Adrenal gland (tissue), 12 donors: ENCODE results near the gene SETD2. TPM values are rescaled to one million over a fixed set of nuclear protein-coding genes. Genes with fewer than 3 reads are reported as not detected.

Experiments
- DNase-seq, 7 donors: peaks; one replicate each; pipeline ENCODE4 v3.0.0-alpha.2; 2019 to 2020
- H3K27ac ChIP-seq, 5 donors: fragments of 200-600 bp; sonication (generic) in 4 of 5; 1 replicate in 3 of 5; 2 replicates in 2 of 5; pipeline versions ENCODE4 v1.5.1 to v1.8.0; 2016 to 2020; ENCODE audit warnings: mild to moderate bottlenecking in 1 of 5
- H3K27me3 ChIP-seq: fragments of 200-600 bp; 2 replicates; pipeline ENCODE4 v1.8.0; 2021
- H3K36me3 ChIP-seq, 2 donors: fragments of 200-600 bp; replicated peaks in 1 of 2; 1 replicate in 1 of 2; 2 replicates in 1 of 2; pipeline versions ENCODE4 v1.5.1 to v1.8.0; 2018 to 2022
- H3K4me1 ChIP-seq, 2 donors: fragments of 200-600 bp; replicated peaks in 1 of 2; 1 replicate in 1 of 2; 2 replicates in 1 of 2; pipeline versions ENCODE4 v1.5.1 to v1.8.0; 2018 to 2021
- H3K4me3 ChIP-seq, 4 donors: fragments of 200-600 bp; sonication (generic) in 3 of 4; one replicate each; pipeline ENCODE4 v1.5.1; 2016 to 2018
- H3K9me3 ChIP-seq, 3 donors: fragments of 200-600 bp; sonication (generic) in 1 of 3; replicated peaks in 1 of 3; 1 replicate in 2 of 3; 2 replicates in 1 of 3; pipeline versions ENCODE4 v1.5.1 to v1.8.0; 2016 to 2021
- CTCF ChIP-seq, 6 experiments: fragments of 450-650 bp in 4 of 6; fragments of 200-600 bp in 2 of 6; sonication (generic) in 1 of 6; IDR thresholded peaks; 1 replicate in 5 of 6; 2 replicates in 1 of 6; pipeline versions ENCODE4 v1.5.1 to v1.8.0; 2016 to 2021; ENCODE audit warnings: antibody characterized with exemption in 6 of 6, mild to moderate bottlenecking in 2 of 6, moderate library complexity in 1 of 6
- POLR2A ChIP-seq, 2 donors: fragments of 450-650 bp; IDR thresholded peaks; one replicate each; pipeline ENCODE4 v1.6.1; 2017; ENCODE audit warnings: antibody characterized with exemption in 2 of 2, mild to moderate bottlenecking in 2 of 2, moderate library complexity in 1 of 2
- WGBS, 4 donors: extraction: QIAGEN DNeasy Blood & Tissue Kit in 2 of 4; methylation state at CpG; one replicate each; pipeline versions ENCODE4 v1.1.5 to v1.1.7; 2013 to 2017; 5-methylcytosine and 5-hydroxymethylcytosine counted together
- intact Hi-C, 2 donors: fragments of 100-400 bp; cut with DNase I; formaldehyde crosslinking; loops; one replicate each; pipeline versions ENCODE4 v1.14.1 to v1.15.0; 2022 to 2023
- polyA plus RNA-seq, 3 donors: library from polyadenylated mRNA; stranded (reverse); fragments of 200-250 nt in 2 of 3; fragments of 350-450 nt in 1 of 3; fragmentation: Illumina TruSeq in 1 of 3; extraction: RNeasy Lipid Tissue Mini Kit (QIAGEN cat#74804) in 1 of 3; gene quantifications; one replicate each; pipeline ENCODE4 v1.2.3, GENCODE V29; 2013 to 2014
- total RNA-seq, 9 donors: library from RNA; depleted of rRNA in 4 of 9; stranded (reverse); fragments of >200 nt in 4 of 9; fragments of 120-200 nt in 1 of 9; fragmentation: NEBNext Ultra II Directional in 1 of 9; extraction: Animal tissue kit (Norgen Biotek cat#: 25700) in 1 of 9; gene quantifications; one replicate each; pipeline versions ENCODE4 v1.1.0 to v1.2.4, GENCODE V29; 2013 to 2023
- donor health status: healthy with polysubstance abuse.
- donor health status: Bipolar disorder and iron deficiency.
- donor health status: DM: yes; HTN: yes; CAD: no.
- donor health status: DM: no; HTN: no; CAD: no.
- donor health status: DM: no; HTN: no; CAD: no.
- donor health status: DM: yes; HTN: yes; CAD: no.

SETD2 gene
- total and polyA plus RNA-seq, 12 donors, result 12.6 to 58.9 (median 39.1) TPM

GRCh38 chr3:47083786-47084185, 80.1 kb downstream of the SETD2 start:
- peaks cover 0 to 46% of the 10 kb centered on the region in 2 donors for H3K36me3 ChIP-seq
- H3K4me1 ChIP-seq, result peaks cover 0 to 10% of the 10 kb centered on the region in 2 donors
- intact Hi-C loops, result no loop called here
- no peaks in the 10 kb centered on the region for H3K27me3 ChIP-seq
- no peaks in the 10 kb centered on the region for H3K9me3 ChIP-seq
- DNase-seq, result no peak
- H3K27ac ChIP-seq, result no peak overlapping the region
- WGBS, 4 donors, result 76 to 89% (median 83%) methylated on average over 3 of the region's 3 CpGs
- TF ChIP-seq CTCF (IDR thresholded peaks at IDR 0.05), result no peak
- no peak overlapping the region for H3K4me3 ChIP-seq

- TF ChIP-seq CTCF (IDR thresholded peaks at IDR 0.05), result no peak
- TF ChIP-seq POLR2A (IDR thresholded peaks at IDR 0.05), result no peak
- Histone ChIP-seq H3K9me3 (no peaks in the 10 kb centered on the region), H3K4me3 (no peak overlapping the region), H3K36me3 (peaks cover 0 to 45% of the 10 kb centered on the region in 2 donors), H3K27ac (no peak overlapping the region), H3K27me3 (no peaks in the 10 kb centered on the region), H3K4me1 (peaks cover 0 to 10% of the 10 kb centered on the region in 2 donors)
- 89 to 96% (median 93%) methylated on average over 1 of the region's 1 CpG for WGBS, 4 donors
- no peak for DNase-seq
- intact Hi-C loops, result no loop called here
These were observed 81.4 kb downstream of the SETD2 start for GRCh38 chr3:47082519-47082918.

GRCh38 chr3:47079432-47079831, 84.5 kb downstream of the SETD2 start:
- intact Hi-C loops, result no loop called here

GRCh38 chr3:47073685-47074084, 90.2 kb downstream of the SETD2 start:
- no peak for TF ChIP-seq CTCF (IDR thresholded peaks at IDR 0.05)
- no peak for TF ChIP-seq POLR2A (IDR thresholded peaks at IDR 0.05)
- no peaks in the 10 kb centered on the region for H3K27me3 ChIP-seq
- WGBS, 4 donors, result 66 to 85% (median 69%) methylated on average over 2 of the region's 2 CpGs
- no peaks in the 10 kb centered on the region for H3K9me3 ChIP-seq
- peaks cover 0 to 16% of the 10 kb centered on the region in 2 donors for H3K36me3 ChIP-seq
- H3K4me3 ChIP-seq, result no peak overlapping the region
- intact Hi-C loops, result no loop called here
- peak in 1 of 7 donors; percentile 10 for DNase-seq
- H3K27ac ChIP-seq, result no peak overlapping the region
- H3K4me1 ChIP-seq, result peaks cover 6 to 11% of the 10 kb centered on the region in 2 donors

More at GRCh38 chr3:47079432-47079831, 84.5 kb downstream of the SETD2 start:
- Histone ChIP-seq H3K27ac (no peak overlapping the region), H3K4me1 (peaks cover 6 to 21% of the 10 kb centered on the region in 2 donors), H3K4me3 (no peak overlapping the region), H3K36me3 (peaks cover 0 to 44% of the 10 kb centered on the region in 2 donors), H3K9me3 (no peaks in the 10 kb centered on the region), H3K27me3 (no peaks in the 10 kb centered on the region)
- no peak for DNase-seq
- no peak for TF ChIP-seq POLR2A (IDR thresholded peaks at IDR 0.05)
- TF ChIP-seq CTCF (IDR thresholded peaks at IDR 0.05), result no peak
